Limb (tissue), 2 donors: ENCODE measurements around the gene PLEKHG1.

Experiments
- DNase-seq, 2 donors: peaks; one replicate each; pipeline ENCODE4 v3.0.0-alpha.2; 2016; ENCODE audit errors: extremely low spot score in 2 of 2

PLEKHG1 gene

GRCh38 chr6:150637266-150637665 is 37.6 kb downstream of the PLEKHG1 start:
- no peak for DNase-seq

GRCh38 chr6:150638267-150638666 is 38.6 kb downstream of the PLEKHG1 start:
- no peak for DNase-seq

- DNase-seq, result no peak
Measured at GRCh38 chr6:150638765-150639164, 39.1 kb downstream of the PLEKHG1 start.

- DNase-seq, result no peak
Measured at GRCh38 chr6:150639823-150640331, 40.2 kb downstream of the PLEKHG1 start.

GRCh38 chr6:150640556-150641209 is 41.0 kb downstream of the PLEKHG1 start:
- no peak for DNase-seq

GRCh38 chr6:150641398-150642139 is 41.9 kb downstream of the PLEKHG1 start:
- peak in 1 of 2 donors; percentile 46 for DNase-seq

GRCh38 chr6:150646228-150646627 is 46.5 kb downstream of the PLEKHG1 start:
- DNase-seq, result no peak

GRCh38 chr6:150647051-150647450 is 47.4 kb downstream of the PLEKHG1 start:
- no peak for DNase-seq
